Astrocyte of the cerebellum (primary cell): ENCODE data around the gene CHL1.

ENCODE experiments used
- DNase-seq: peaks from one replicate; pipeline ENCODE4 v3.0.0-alpha.2; 2011; ENCODE audit warnings: low read depth
- H3K4me3 ChIP-seq: 2 replicates; pipeline ENCODE4 v1.5.1; 2011; ENCODE audit warnings: mild to moderate bottlenecking, low read depth, low read length, moderate library complexity
- CTCF ChIP-seq: IDR thresholded peaks from 2 replicates; pipeline ENCODE4 v1.5.1; 2012; ENCODE audit warnings: low read length, low read depth, moderate library complexity, mild to moderate bottlenecking; ENCODE audit errors: missing control alignments
- in situ Hi-C: cut with HindIII; loops from 2 replicates; pipeline ENCODE4 v1.10.0; 2017; ENCODE audit warnings: low sequenced_read_pairs

The CHL1 gene

GRCh38 chr3:458653-459310, 262.2 kb downstream of the CHL1 start:
- in situ Hi-C loops = no loop called here
- H3K4me3 ChIP-seq = no peak overlapping the region
- DNase-seq = no peak
- TF ChIP-seq CTCF = no peak
